Sigmoid colon (tissue), 7 donors: Measurements from ENCODE around the gene NSUN6. TPM values are rescaled to one million over a fixed set of nuclear protein-coding genes. Genes with fewer than 3 reads are reported as not detected.

ENCODE experiments used
- DNase-seq: peaks from one replicate; pipeline ENCODE4 v3.0.0-alpha.2; 2019
- H3K27ac ChIP-seq, 4 donors: fragments of 200-600 bp; sonication (generic); one replicate each; pipeline ENCODE4 v1.5.1; 2016 to 2019; ENCODE audit warnings: mild to moderate bottlenecking in 1 of 4
- H3K27me3 ChIP-seq, 3 donors: fragments of 200-600 bp; sonication (generic); one replicate each; pipeline ENCODE4 v1.5.1; 2019; ENCODE audit warnings: mild to moderate bottlenecking in 1 of 3
- H3K36me3 ChIP-seq, 4 donors: fragments of 200-600 bp; sonication (generic); one replicate each; pipeline ENCODE4 v1.5.1; 2016 to 2019
- H3K4me1 ChIP-seq, 4 donors: fragments of 200-600 bp; sonication (generic); one replicate each; pipeline ENCODE4 v1.5.1; 2017 to 2019
- H3K4me3 ChIP-seq, 4 donors: fragments of 200-600 bp; sonication (generic); one replicate each; pipeline ENCODE4 v1.5.1; 2017 to 2019; ENCODE audit warnings: mild to moderate bottlenecking in 2 of 4, moderate library complexity in 1 of 4
- H3K9me3 ChIP-seq, 4 donors: fragments of 200-600 bp in 3 of 4; sonication (generic) in 3 of 4; one replicate each; pipeline versions ENCODE4 v1.5.1 to v1.6.1; 2013 to 2019
- CTCF ChIP-seq, 4 experiments: fragments of 450-650 bp in 3 of 4; fragments of 200-600 bp in 1 of 4; IDR thresholded peaks; one replicate each; pipeline ENCODE4 v1.5.1; 2016 to 2019; ENCODE audit warnings: antibody characterized with exemption in 4 of 4, mild to moderate bottlenecking in 3 of 4, moderate library complexity in 2 of 4
- EP300 ChIP-seq, 4 donors: sonication (generic); formaldehyde crosslinking; IDR thresholded peaks; one replicate each; pipeline ENCODE4 v1.6.1; 2017; ENCODE audit warnings: antibody characterized with exemption in 4 of 4
- POLR2A ChIP-seq, 2 donors: fragments of 450-650 bp; IDR thresholded peaks; one replicate each; pipeline ENCODE4 v1.6.1; 2016; ENCODE audit warnings: antibody characterized with exemption in 2 of 2, mild to moderate bottlenecking in 2 of 2, moderate library complexity in 2 of 2
- POLR2AphosphoS5 ChIP-seq, 4 donors: sonication (generic); formaldehyde crosslinking; IDR thresholded peaks; one replicate each; pipeline ENCODE4 v1.6.1; 2017; ENCODE audit warnings: antibody characterized with exemption in 4 of 4
- WGBS, 2 donors: extraction: QIAGEN DNeasy Blood & Tissue Kit; methylation state at CpG; one replicate each; pipeline ENCODE4 v1.1.7; 2013; 5-methylcytosine and 5-hydroxymethylcytosine counted together
- intact Hi-C: fragments of 100-400 bp; cut with DNase I; formaldehyde crosslinking; loops from one replicate; pipeline ENCODE4 v1.15.1; 2023
- polyA plus RNA-seq, 3 donors: library from polyadenylated mRNA; stranded (reverse); fragments of 200-250 nt; gene quantifications; one replicate each; pipeline ENCODE4 v1.2.3, GENCODE V29; 2013
- total RNA-seq, 4 donors: library from RNA; depleted of rRNA; stranded (reverse); fragments of >200 nt; gene quantifications; one replicate each; pipeline ENCODE4 v1.1.0, GENCODE V29; 2016
- donor health status: healthy with polysubstance abuse.
- donor health status: Bipolar disorder and iron deficiency.
- donor health status: healthy.

The NSUN6 gene
- total and polyA plus RNA-seq, 7 donors = 4.4 to 20.2 (median 7.3) TPM

DNA sequence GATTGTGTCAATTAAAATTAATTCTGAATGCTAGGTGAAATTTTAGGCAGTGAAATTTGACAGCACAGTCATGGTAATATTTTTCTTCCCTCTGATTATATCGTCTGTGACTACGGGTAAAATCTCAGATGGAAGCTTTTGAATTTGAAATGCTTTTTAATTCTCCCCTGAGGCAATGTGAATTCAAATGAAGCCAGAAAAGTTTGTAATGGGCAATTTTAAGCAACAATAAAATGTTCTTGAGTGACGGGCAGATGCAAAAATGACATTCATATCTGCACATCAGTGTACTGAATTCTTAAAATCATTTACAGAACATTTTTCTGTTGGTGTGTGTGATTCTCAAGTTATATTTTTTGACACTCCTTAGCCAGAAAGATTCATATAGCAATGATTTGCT, 134.5 kb downstream of the NSUN6 start:
- no peaks in the 10 kb centered on the region for H3K4me1 ChIP-seq
- no peak for TF ChIP-seq POLR2A (IDR thresholded peaks at IDR 0.05)
- no peak for TF ChIP-seq EP300 (IDR thresholded peaks at IDR 0.05)
- no peak for TF ChIP-seq POLR2AphosphoS5 (IDR thresholded peaks at IDR 0.05)
- no peak for TF ChIP-seq CTCF (IDR thresholded peaks at IDR 0.05)
- no peak overlapping the region for H3K27ac ChIP-seq
- 94 to 96% methylated on average over 3 of the region's 3 CpGs for WGBS, 2 donors
- intact Hi-C loops = no loop called here
- peaks cover 0 to 56% (median 20%) of the 10 kb centered on the region in 4 donors for H3K36me3 ChIP-seq
- no peak overlapping the region for H3K4me3 ChIP-seq
- no peak for DNase-seq
- no peaks in the 10 kb centered on the region for H3K27me3 ChIP-seq
- H3K9me3 ChIP-seq = no peaks in the 10 kb centered on the region

GRCh38 chr10:18514537-18514936, 136.8 kb downstream of the NSUN6 start:
- no peak for DNase-seq
- peaks cover 0 to 51% (median 9%) of the 10 kb centered on the region in 4 donors for H3K36me3 ChIP-seq
- no peak for TF ChIP-seq POLR2A (IDR thresholded peaks at IDR 0.05)
- TF ChIP-seq EP300 (IDR thresholded peaks at IDR 0.05) = no peak
- TF ChIP-seq POLR2AphosphoS5 (IDR thresholded peaks at IDR 0.05) = no peak
- TF ChIP-seq CTCF (IDR thresholded peaks at IDR 0.05) = no peak

GRCh38 chr10:18508587-18508986, 142.8 kb downstream of the NSUN6 start:
- H3K36me3 ChIP-seq = peaks cover 0 to 36% (median 4%) of the 10 kb centered on the region in 4 donors
- intact Hi-C loops = no loop called here
- H3K27me3 ChIP-seq = no peaks in the 10 kb centered on the region
- no peaks in the 10 kb centered on the region for H3K9me3 ChIP-seq
- H3K4me3 ChIP-seq = no peak overlapping the region
- no peak for DNase-seq
- H3K27ac ChIP-seq = no peak overlapping the region
- TF ChIP-seq POLR2A (IDR thresholded peaks at IDR 0.05) = no peak
- TF ChIP-seq POLR2AphosphoS5 (IDR thresholded peaks at IDR 0.05) = no peak
- no peak for TF ChIP-seq EP300 (IDR thresholded peaks at IDR 0.05)
- WGBS, 2 donors = 47 to 79% methylated on average over 4 of the region's 4 CpGs
- no peaks in the 10 kb centered on the region for H3K4me1 ChIP-seq

More at GRCh38 chr10:18514537-18514936, 136.8 kb downstream of the NSUN6 start:
- Histone ChIP-seq H3K27ac (no peak overlapping the region), H3K27me3 (no peaks in the 10 kb centered on the region), H3K4me3 (no peak overlapping the region), H3K4me1 (no peaks in the 10 kb centered on the region), H3K9me3 (no peaks in the 10 kb centered on the region)
- intact Hi-C loops = no loop called here

DNA sequence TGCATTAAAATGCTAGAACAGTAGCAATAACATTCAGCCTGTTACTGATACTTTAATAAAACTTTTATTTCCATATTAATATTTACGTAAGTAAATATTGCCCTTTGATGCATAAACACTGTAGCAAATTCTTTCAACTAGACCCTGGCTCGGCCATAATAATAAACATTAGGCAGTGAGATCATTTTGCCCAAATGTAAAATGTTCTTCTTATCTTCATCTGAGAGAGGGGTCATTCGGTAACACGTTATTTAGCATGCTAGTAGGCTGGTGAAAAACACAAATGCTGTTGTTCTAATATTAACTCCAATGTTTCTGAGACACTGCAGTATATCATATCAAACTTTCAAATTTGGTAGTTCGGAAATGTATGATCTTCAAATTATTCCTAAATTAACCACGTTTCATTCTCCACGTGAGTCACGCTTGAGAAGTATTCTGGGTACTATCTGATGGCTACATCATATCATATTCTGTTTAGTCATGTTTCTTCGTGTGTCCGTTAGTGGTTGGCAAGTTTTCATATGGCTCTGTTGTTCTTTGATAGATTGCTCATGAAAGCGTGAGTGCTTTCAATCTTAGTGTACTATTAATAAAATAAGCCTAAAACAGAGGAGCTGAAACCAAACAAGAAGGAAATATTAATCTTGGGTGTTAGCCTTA, 145.8 kb downstream of the NSUN6 start:
- H3K27me3 ChIP-seq = no peaks in the 10 kb centered on the region
- no peak for TF ChIP-seq POLR2AphosphoS5 (IDR thresholded peaks at IDR 0.05)
- TF ChIP-seq EP300 (IDR thresholded peaks at IDR 0.05) = no peak
- no peak for DNase-seq
- 82 to 90% methylated on average over 11 of the region's 11 CpGs for WGBS, 2 donors
- intact Hi-C loops = no loop called here
- no peaks in the 10 kb centered on the region for H3K9me3 ChIP-seq
- no peaks in the 10 kb centered on the region for H3K4me1 ChIP-seq
- no peak overlapping the region for H3K4me3 ChIP-seq
- no peak overlapping the region for H3K27ac ChIP-seq
- peaks cover 0 to 27% (median 5%) of the 10 kb centered on the region in 4 donors for H3K36me3 ChIP-seq

DNA sequence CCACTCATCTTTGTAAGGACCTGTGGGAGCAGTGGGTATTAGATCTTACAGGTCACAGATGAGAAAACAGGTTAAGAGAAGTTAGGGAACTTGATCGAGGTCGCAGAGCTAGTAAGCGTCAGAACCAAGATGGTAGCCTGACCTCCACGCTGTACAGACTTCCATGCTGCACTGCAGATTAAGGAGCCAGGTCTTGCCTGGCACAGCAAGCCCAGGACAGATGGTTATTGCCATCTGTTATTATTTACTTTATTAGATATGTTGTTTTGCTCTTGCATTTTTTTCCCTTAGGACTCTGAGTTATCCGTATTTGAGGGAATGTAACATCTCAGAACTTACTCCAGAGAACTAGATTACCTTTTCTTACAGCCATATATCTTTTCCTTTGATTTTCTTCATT, 147.2 kb downstream of the NSUN6 start:
- Histone ChIP-seq H3K4me3 (no peak overlapping the region), H3K36me3 (peaks cover 0 to 17% (median 6%) of the 10 kb centered on the region in 4 donors), H3K9me3 (no peaks in the 10 kb centered on the region), H3K27ac (no peak overlapping the region), H3K4me1 (no peaks in the 10 kb centered on the region), H3K27me3 (no peaks in the 10 kb centered on the region)
- no peak for TF ChIP-seq CTCF (IDR thresholded peaks at IDR 0.05)
- no peak for TF ChIP-seq POLR2AphosphoS5 (IDR thresholded peaks at IDR 0.05)
- TF ChIP-seq EP300 (IDR thresholded peaks at IDR 0.05) = no peak
- TF ChIP-seq POLR2A (IDR thresholded peaks at IDR 0.05) = no peak
- WGBS, 2 donors = 96% methylated on average over 5 of the region's 5 CpGs
- DNase-seq = no peak
- intact Hi-C loops = no loop called here

DNA sequence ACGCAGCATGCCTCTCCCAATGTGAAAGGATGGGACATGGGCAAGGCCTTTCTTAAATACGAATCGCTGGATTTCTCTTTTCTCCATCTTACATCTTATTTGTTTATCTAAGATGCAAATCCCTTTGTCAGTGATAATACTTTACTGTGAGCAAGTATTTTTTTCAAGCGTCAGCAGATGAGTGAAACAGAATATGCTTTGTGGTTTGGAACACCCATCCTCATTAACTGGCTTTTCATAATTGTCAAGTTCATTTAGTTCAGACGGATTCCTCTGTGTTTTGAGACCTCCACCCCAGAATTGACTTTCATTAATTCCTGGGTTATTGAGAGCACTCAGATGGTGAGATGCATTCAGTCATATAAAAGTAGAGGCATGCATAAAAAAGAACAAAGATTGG, 149.8 kb downstream of the NSUN6 start:
- H3K4me3 ChIP-seq = no peak overlapping the region
- no peaks in the 10 kb centered on the region for H3K4me1 ChIP-seq
- TF ChIP-seq POLR2AphosphoS5 (IDR thresholded peaks at IDR 0.05) (no peak), CTCF (IDR thresholded peaks at IDR 0.05) (no peak), POLR2A (IDR thresholded peaks at IDR 0.05) (no peak), EP300 (IDR thresholded peaks at IDR 0.05) (no peak)
- H3K27me3 ChIP-seq = no peaks in the 10 kb centered on the region
- no peak overlapping the region for H3K27ac ChIP-seq
- intact Hi-C loops = no loop called here
- WGBS, 2 donors = 81 to 83% methylated on average over 5 of the region's 5 CpGs
- no peaks in the 10 kb centered on the region for H3K9me3 ChIP-seq
- peaks cover 0 to 22% (median 4%) of the 10 kb centered on the region in 4 donors for H3K36me3 ChIP-seq
- no peak for DNase-seq
